Measurements from ENCODE around the gene LTC4S.

DNA sequence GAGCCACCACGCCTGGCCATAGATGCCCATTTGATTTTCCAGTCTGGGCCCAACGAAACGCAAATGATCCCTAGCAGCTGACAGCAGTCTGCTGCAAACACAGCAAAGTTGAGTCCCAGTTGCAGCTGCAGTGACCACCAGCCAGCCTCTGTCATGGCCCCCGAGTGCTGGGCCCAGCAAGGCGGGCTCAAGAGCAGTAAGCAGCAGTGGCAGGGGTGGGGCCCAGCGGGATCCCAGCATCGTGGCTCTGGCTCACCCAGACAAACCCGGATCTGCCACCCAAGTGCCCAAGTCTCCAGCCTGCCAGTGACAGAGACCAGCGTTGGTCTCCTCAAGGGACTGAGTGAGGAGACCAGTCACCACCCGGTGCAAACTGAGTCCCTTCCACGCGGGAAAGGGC is 6.9 kb upstream of the LTC4S start:
- TF ChIP-seq, protein P1, sequence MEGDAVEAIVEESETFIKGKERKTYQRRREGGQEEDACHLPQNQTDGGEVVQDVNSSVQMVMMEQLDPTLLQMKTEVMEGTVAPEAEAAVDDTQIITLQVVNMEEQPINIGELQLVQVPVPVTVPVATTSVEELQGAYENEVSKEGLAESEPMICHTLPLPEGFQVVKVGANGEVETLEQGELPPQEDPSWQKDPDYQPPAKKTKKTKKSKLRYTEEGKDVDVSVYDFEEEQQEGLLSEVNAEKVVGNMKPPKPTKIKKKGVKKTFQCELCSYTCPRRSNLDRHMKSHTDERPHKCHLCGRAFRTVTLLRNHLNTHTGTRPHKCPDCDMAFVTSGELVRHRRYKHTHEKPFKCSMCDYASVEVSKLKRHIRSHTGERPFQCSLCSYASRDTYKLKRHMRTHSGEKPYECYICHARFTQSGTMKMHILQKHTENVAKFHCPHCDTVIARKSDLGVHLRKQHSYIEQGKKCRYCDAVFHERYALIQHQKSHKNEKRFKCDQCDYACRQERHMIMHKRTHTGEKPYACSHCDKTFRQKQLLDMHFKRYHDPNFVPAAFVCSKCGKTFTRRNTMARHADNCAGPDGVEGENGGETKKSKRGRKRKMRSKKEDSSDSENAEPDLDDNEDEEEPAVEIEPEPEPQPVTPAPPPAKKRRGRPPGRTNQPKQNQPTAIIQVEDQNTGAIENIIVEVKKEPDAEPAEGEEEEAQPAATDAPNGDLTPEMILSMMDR (IDR thresholded peaks at IDR 0.05 in 2 of 3, conservative IDR thresholded peaks at IDR 0.05 in 1 of 3; ENCODE audit: insufficient read depth in 2 of 3, low read depth in 1 of 3, low read length in 3 of 3): no peak
- no peak for TF ChIP-seq ZNF324 (CRISPR knock-in tag; IDR thresholded peaks at IDR 0.05)
- TF ChIP-seq EZH2 (IDR thresholded peaks at IDR 0.05; ENCODE audit: borderline replicate concordance, low read depth, low read length): no peak
- TF ChIP-seq ZFPM2 (CRISPR knock-in tag; IDR thresholded peaks at IDR 0.05): no peak
- TF ChIP-seq POLR2AphosphoS2 (IDR thresholded peaks at IDR 0.05; ENCODE audit: low read length): no peak
- TF ChIP-seq XRCC3 (IDR thresholded peaks at IDR 0.05): no peak
- TF ChIP-seq ZNF24 (IDR thresholded peaks at IDR 0.05): no peak
- no peak for TF ChIP-seq RCOR1 (IDR thresholded peaks at IDR 0.05; ENCODE audit: borderline replicate concordance in 1 of 2, low read depth in 2 of 2, low read length in 2 of 2)
- no peak for TF ChIP-seq BCL6 (CRISPR knock-in tag; IDR thresholded peaks at IDR 0.05)
- TF ChIP-seq, protein P2, sequence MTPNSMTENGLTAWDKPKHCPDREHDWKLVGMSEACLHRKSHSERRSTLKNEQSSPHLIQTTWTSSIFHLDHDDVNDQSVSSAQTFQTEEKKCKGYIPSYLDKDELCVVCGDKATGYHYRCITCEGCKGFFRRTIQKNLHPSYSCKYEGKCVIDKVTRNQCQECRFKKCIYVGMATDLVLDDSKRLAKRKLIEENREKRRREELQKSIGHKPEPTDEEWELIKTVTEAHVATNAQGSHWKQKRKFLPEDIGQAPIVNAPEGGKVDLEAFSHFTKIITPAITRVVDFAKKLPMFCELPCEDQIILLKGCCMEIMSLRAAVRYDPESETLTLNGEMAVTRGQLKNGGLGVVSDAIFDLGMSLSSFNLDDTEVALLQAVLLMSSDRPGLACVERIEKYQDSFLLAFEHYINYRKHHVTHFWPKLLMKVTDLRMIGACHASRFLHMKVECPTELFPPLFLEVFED (CRISPR knock-in tag; conservative IDR thresholded peaks at IDR 0.05): no peak
- TF ChIP-seq TAF1 (IDR thresholded peaks at IDR 0.05; ENCODE audit: control insufficient read depth, extremely low read depth, insufficient read depth, low read length, severe bottlenecking): no peak
- TF ChIP-seq, protein P3, sequence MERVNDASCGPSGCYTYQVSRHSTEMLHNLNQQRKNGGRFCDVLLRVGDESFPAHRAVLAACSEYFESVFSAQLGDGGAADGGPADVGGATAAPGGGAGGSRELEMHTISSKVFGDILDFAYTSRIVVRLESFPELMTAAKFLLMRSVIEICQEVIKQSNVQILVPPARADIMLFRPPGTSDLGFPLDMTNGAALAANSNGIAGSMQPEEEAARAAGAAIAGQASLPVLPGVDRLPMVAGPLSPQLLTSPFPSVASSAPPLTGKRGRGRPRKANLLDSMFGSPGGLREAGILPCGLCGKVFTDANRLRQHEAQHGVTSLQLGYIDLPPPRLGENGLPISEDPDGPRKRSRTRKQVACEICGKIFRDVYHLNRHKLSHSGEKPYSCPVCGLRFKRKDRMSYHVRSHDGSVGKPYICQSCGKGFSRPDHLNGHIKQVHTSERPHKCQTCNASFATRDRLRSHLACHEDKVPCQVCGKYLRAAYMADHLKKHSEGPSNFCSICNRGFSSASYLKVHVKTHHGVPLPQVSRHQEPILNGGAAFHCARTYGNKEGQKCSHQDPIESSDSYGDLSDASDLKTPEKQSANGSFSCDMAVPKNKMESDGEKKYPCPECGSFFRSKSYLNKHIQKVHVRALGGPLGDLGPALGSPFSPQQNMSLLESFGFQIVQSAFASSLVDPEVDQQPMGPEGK (CRISPR knock-in tag; IDR thresholded peaks at IDR 0.05; ENCODE audit: borderline replicate concordance): no peak
- TF ChIP-seq POLR2A (conservative IDR thresholded peaks at IDR 0.05): no peak

Measured in K562 (cell line).